Spleen (tissue), 11 donors: Measurements from ENCODE around the gene PCDHB8. TPM values are rescaled to one million over a fixed set of nuclear protein-coding genes. Genes with fewer than 3 reads are reported as not detected.
"Not testable (repeated sequence)": the region's sequence is repeated elsewhere in the genome, so short reads cannot be mapped to it uniquely, and the experiment has no call there.

Experiments
- DNase-seq: peaks from one replicate; pipeline ENCODE4 v3.0.0-alpha.2; 2020
- H3K27ac ChIP-seq, 8 donors: fragments of 200-600 bp; sonication (generic) in 7 of 8; 1 replicate in 4 of 8; 2 replicates in 4 of 8; pipeline versions ENCODE4 v1.5.0 to v1.8.0; 2016 to 2021; ENCODE audit warnings: inconsistent platforms in 4 of 8, mild to moderate bottlenecking in 4 of 8, moderate library complexity in 1 of 8
- H3K27me3 ChIP-seq, 7 donors: fragments of 200-600 bp; sonication (generic) in 6 of 7; replicated peaks in 1 of 7; 1 replicate in 4 of 7; 2 replicates in 3 of 7; pipeline versions ENCODE4 v1.5.0 to v1.8.0; 2016 to 2021; ENCODE audit warnings: inconsistent platforms in 3 of 7, mild to moderate bottlenecking in 1 of 7
- H3K36me3 ChIP-seq, 6 donors: fragments of 200-600 bp; sonication (generic) in 5 of 6; 1 replicate in 4 of 6; 2 replicates in 2 of 6; pipeline versions ENCODE4 v1.5.0 to v1.8.0; 2016 to 2021; ENCODE audit warnings: inconsistent platforms in 2 of 6
- H3K4me1 ChIP-seq, 6 donors: fragments of 200-600 bp; sonication (generic) in 5 of 6; 1 replicate in 3 of 6; 2 replicates in 3 of 6; pipeline versions ENCODE4 v1.5.0 to v1.8.0; 2016 to 2021; ENCODE audit warnings: inconsistent platforms in 3 of 6
- H3K4me3 ChIP-seq, 8 donors: fragments of 200-600 bp; sonication (generic) in 7 of 8; 1 replicate in 4 of 8; 2 replicates in 4 of 8; pipeline versions ENCODE4 v1.5.0 to v1.8.0; 2016 to 2021; ENCODE audit warnings: inconsistent platforms in 4 of 8, mild to moderate bottlenecking in 4 of 8, moderate library complexity in 2 of 8
- H3K9me3 ChIP-seq, 8 donors: fragments of 200-600 bp; sonication (generic) in 7 of 8; 1 replicate in 4 of 8; 2 replicates in 4 of 8; pipeline versions ENCODE4 v1.5.0 to v1.8.0; 2016 to 2021; ENCODE audit warnings: inconsistent platforms in 4 of 8
- POLR2A ChIP-seq, 3 donors: fragments of 450-650 bp; IDR thresholded peaks; one replicate each; pipeline ENCODE4 v1.5.1; 2017; ENCODE audit warnings: antibody characterized with exemption in 3 of 3, mild to moderate bottlenecking in 1 of 3
- POLR2AphosphoS5 ChIP-seq, 3 donors: sonication (generic); formaldehyde crosslinking; IDR thresholded peaks; one replicate each; pipeline ENCODE4 v1.5.1; 2017; ENCODE audit warnings: antibody characterized with exemption in 3 of 3
- WGBS, 5 donors: extraction: QIAGEN DNeasy Blood & Tissue Kit in 3 of 5; methylation state at CpG; one replicate each; pipeline versions ENCODE4 v1.1.5 to v1.1.7; 2013 to 2018; 5-methylcytosine and 5-hydroxymethylcytosine counted together
- intact Hi-C: fragments of 100-400 bp; cut with DNase I; formaldehyde crosslinking; loops from one replicate; pipeline ENCODE4 v1.15.0; 2023; ENCODE audit warnings: low total_unique reads
- polyA plus RNA-seq, 3 donors: library from polyadenylated mRNA; stranded (reverse); fragments of 200-250 nt; gene quantifications; one replicate each; pipeline ENCODE4 v1.2.1, GENCODE V29; 2013
- total RNA-seq, 7 donors: library from RNA; depleted of rRNA in 3 of 7; stranded (reverse); fragments of >200 nt in 3 of 7; fragmentation: NEBNext Ultra II Directional in 4 of 7; extraction: Animal tissue kit (Norgen Biotek cat#: 25700) in 4 of 7; gene quantifications; one replicate each; pipeline versions ENCODE4 v1.1.0 to v1.2.1, GENCODE V29; 2016 to 2021
- TF ChIP-seq, protein P1 (sequence below), 11 experiments: fragments of 200-600 bp in 7 of 11; fragments of 450-650 bp in 4 of 11; sonication (generic) in 4 of 11; IDR thresholded peaks in 8 of 11; conservative IDR thresholded peaks in 3 of 11; 1 replicate in 7 of 11; 2 replicates in 4 of 11; pipeline versions ENCODE4 v1.4.0 to v1.8.0; 2016 to 2021; ENCODE audit warnings: antibody characterized with exemption in 11 of 11, inconsistent platforms in 4 of 11, mild to moderate bottlenecking in 1 of 11
- donor health status: healthy with polysubstance abuse.
- donor health status: DM: no; HTN: no; CAD: no; lungs with moderate emphysema.
- donor health status: DM: no; HTN: no; CAD: no.
- donor health status: Bipolar disorder and iron deficiency.
- donor health status: healthy.
- donor health status: DM: no; HTN: no; CAD: no.
- donor health status: DM: yes; HTN: yes; CAD: no.

Gene PCDHB8
- total and polyA plus RNA-seq, 10 donors, result 0.03 to 1.8 (median 0.60) TPM; not detected in 2

DNA sequence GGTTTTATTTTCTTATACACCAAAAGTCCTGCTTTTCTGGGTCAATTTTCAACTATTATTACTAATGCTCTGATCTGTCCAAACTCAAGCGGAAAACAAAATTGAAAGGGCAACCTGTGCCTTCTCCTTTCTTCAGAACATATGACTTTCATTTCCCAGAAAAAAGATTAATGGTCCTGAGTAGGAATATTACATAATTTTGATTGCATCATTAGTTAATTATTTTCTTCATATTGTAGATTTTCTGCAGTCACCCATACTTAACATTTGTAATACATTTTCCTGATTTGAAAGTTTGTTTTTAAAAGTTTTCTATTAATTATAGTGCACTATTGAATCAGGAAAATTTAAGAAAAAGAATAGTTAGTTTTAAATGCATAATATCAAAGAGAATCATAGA is 1.7 kb upstream of the PCDHB8 start:
- intact Hi-C loops, result no loop called here
- Histone ChIP-seq H3K9me3 (peaks cover 0 to 76% (median 58%) of the 10 kb centered on the region in 8 donors), H3K4me3 (no peak overlapping the region), H3K27ac (no peak overlapping the region), H3K27me3 (peaks cover 0 to 77% (median 9%) of the 10 kb centered on the region in 7 donors), H3K36me3 (no peaks in the 10 kb centered on the region), H3K4me1 (no peaks in the 10 kb centered on the region)
- TF ChIP-seq, protein P1, sequence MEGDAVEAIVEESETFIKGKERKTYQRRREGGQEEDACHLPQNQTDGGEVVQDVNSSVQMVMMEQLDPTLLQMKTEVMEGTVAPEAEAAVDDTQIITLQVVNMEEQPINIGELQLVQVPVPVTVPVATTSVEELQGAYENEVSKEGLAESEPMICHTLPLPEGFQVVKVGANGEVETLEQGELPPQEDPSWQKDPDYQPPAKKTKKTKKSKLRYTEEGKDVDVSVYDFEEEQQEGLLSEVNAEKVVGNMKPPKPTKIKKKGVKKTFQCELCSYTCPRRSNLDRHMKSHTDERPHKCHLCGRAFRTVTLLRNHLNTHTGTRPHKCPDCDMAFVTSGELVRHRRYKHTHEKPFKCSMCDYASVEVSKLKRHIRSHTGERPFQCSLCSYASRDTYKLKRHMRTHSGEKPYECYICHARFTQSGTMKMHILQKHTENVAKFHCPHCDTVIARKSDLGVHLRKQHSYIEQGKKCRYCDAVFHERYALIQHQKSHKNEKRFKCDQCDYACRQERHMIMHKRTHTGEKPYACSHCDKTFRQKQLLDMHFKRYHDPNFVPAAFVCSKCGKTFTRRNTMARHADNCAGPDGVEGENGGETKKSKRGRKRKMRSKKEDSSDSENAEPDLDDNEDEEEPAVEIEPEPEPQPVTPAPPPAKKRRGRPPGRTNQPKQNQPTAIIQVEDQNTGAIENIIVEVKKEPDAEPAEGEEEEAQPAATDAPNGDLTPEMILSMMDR (IDR thresholded peaks at IDR 0.05 in 8 of 11, conservative IDR thresholded peaks at IDR 0.05 in 3 of 11), result no peak
- TF ChIP-seq POLR2A (IDR thresholded peaks at IDR 0.05), result no peak
- TF ChIP-seq POLR2AphosphoS5 (IDR thresholded peaks at IDR 0.05), result no peak
- 46 to 71% (median 63%) methylated on average over 1 of the region's 1 CpG for WGBS, 5 donors
- no peak for DNase-seq

DNA sequence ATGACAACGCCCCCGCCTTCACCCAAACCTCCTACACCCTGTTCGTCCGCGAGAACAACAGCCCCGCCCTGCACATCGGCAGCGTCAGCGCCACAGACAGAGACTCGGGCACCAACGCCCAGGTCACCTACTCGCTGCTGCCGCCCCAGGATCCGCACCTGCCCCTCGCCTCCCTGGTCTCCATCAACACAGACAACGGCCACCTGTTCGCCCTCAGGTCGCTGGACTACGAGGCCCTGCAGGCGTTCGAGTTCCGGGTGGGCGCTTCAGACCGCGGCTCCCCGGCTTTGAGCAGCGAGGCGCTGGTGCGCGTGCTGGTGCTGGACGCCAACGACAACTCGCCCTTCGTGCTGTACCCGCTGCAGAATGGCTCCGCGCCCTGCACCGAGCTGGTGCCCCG is 1.8 kb downstream of the PCDHB8 start:
- H3K4me1 ChIP-seq, H3K36me3 ChIP-seq, DNase-seq, intact Hi-C loops, H3K4me3 ChIP-seq, H3K27ac ChIP-seq: not testable (repeated sequence)
- Histone ChIP-seq H3K9me3 (peaks cover 0 to 77% (median 62%) of the 10 kb centered on the region in 8 donors), H3K27me3 (peaks cover 0 to 90% (median 11%) of the 10 kb centered on the region in 7 donors)
- 35 to 55% (median 50%) methylated on average over 25 to 35 of the region's 39 CpGs for whole genome bisulfite sequencing, 5 donors

DNA sequence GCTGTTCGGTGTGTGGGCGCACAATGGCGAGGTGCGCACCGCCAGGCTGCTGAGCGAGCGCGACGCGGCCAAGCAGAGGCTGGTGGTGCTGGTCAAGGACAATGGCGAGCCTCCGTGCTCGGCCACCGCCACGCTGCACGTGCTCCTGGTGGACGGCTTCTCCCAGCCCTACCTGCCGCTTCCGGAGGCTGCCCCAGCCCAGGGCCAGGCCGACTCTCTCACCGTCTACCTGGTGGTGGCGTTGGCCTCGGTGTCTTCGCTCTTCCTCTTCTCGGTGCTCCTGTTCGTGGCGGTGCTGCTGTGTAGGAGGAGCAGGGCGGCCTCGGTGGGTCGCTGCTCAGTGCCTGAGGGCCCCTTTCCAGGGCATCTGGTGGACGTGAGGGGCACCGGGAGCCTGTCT is 2.3 kb downstream of the PCDHB8 start:
- Histone ChIP-seq H3K9me3 (peaks cover 0 to 77% (median 62%) of the 10 kb centered on the region in 8 donors), H3K27me3 (peaks cover 0 to 90% (median 11%) of the 10 kb centered on the region in 7 donors)
- H3K4me1 ChIP-seq, intact Hi-C loops, DNase-seq, H3K4me3 ChIP-seq, H3K27ac ChIP-seq, H3K36me3 ChIP-seq: not testable (repeated sequence)
- WGBS, 5 donors, result 24 to 49% (median 44%) methylated on average over 8 to 32 of the region's 32 CpGs

DNA sequence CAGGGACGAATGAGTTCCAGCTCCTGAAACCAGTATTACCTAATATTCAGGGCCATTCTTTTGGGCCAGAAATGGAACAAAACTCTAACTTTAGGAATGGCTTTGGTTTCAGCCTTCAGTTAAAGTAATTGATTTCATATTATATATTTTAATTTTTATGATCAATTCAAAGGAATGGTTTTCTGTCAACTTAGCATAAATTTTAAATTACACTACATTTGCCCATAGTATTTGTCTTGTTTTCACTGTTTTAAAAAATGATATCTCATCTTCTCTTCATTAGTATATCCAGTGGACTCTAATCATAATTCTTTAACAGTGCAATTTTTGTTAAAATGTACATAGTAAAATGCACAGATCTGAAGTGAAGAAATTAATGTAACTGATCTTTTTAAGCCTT is 2.7 kb downstream of the PCDHB8 start:
- Histone ChIP-seq H3K4me3 (no peak overlapping the region), H3K27ac (no peak overlapping the region), H3K36me3 (no peaks in the 10 kb centered on the region), H3K4me1 (no peaks in the 10 kb centered on the region), H3K27me3 (peaks cover 0 to 90% (median 11%) of the 10 kb centered on the region in 7 donors), H3K9me3 (peaks cover 0 to 77% (median 60%) of the 10 kb centered on the region in 8 donors)
- TF ChIP-seq POLR2A (IDR thresholded peaks at IDR 0.05) (no peak), POLR2AphosphoS5 (IDR thresholded peaks at IDR 0.05) (no peak)
- TF ChIP-seq, protein P1 (IDR thresholded peaks at IDR 0.05 in 8 of 11, conservative IDR thresholded peaks at IDR 0.05 in 3 of 11), result no peak
- 36 to 80% (median 43%) methylated on average over 1 of the region's 1 CpG for WGBS, 5 donors
- DNase-seq, result no peak
- intact Hi-C loops, result no loop called here

DNA sequence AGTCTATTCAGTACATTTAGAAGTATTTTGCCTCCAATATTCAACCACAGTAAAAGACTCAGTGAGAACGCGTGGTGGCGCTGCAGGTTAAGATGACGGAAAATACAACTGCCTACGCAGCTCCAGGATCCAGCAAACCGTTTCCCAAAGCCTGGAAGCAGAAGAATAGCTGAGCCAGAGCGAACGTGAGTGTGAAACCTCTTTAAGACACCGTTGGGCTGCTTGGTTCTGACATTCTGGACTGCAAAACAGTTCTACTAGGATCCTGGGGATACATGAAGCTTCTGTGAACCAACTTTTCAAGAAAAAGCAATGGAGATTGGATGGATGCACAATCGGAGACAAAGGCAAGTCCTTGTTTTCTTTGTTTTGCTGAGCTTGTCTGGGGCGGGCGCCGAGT is 4.7 kb downstream of the PCDHB8 start, which contains the start of gene PCDHB16:
PCDHB16 (plus strand) TSS at position 140 of the 400 bp plus-strand sequence; CDS start at position 313, 173 bp downstream.
- no peak within 1 kb of the TSS for H3K27ac ChIP-seq
- H3K36me3 ChIP-seq, result no peaks in the 10 kb centered on the region
- no peak for TF ChIP-seq POLR2AphosphoS5 (IDR thresholded peaks at IDR 0.05)
- TF ChIP-seq, protein P1 (IDR thresholded peaks at IDR 0.05 in 8 of 11, conservative IDR thresholded peaks at IDR 0.05 in 3 of 11), result no peak
- TF ChIP-seq POLR2A (IDR thresholded peaks at IDR 0.05), result no peak
- DNase-seq, result no peak
- 16 to 19% (median 17%) methylated on average over 13 of the region's 13 CpGs for WGBS, 5 donors
- peaks cover 0 to 73% (median 55%) of the 10 kb centered on the region in 8 donors for H3K9me3 ChIP-seq
- H3K4me1 ChIP-seq, result no peaks in the 10 kb centered on the region
- peaks cover 0 to 82% (median 11%) of the 10 kb centered on the region in 7 donors for H3K27me3 ChIP-seq
- intact Hi-C loops, result no loop called here
- peak within 1 kb of the TSS in 3 of 8 donors; percentile 1 to 44 (median 26) for H3K4me3 ChIP-seq

DNA sequence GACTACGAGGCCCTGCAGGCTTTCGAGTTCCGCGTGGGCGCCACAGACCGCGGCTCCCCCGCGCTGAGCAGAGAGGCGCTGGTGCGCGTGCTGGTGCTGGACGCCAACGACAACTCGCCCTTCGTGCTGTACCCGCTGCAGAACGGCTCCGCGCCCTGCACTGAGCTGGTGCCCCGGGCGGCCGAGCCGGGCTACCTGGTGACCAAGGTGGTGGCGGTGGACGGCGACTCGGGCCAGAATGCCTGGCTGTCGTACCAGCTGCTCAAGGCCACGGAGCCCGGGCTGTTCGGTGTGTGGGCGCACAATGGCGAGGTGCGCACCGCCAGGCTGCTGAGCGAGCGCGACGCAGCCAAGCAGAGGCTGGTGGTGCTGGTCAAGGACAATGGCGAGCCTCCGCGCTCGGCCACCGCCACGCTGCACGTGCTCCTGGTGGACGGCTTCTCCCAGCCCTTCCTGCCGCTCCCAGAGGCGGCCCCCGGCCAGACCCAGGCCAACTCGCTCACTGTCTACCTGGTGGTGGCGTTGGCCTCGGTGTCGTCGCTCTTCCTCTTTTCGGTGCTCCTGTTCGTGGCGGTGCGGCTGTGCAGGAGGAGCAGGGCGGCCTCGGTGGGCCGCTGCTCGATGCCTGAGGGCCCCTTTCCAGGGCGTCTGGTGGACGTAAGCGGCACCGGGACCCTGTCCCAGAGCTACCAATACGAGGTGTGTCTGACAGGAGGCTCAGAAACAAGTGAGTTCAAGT is 6.7 kb downstream of the PCDHB8 start:
- H3K36me3 ChIP-seq, H3K4me1 ChIP-seq, intact Hi-C loops, DNase-seq, H3K4me3 ChIP-seq, H3K27ac ChIP-seq: not testable (repeated sequence)
- Histone ChIP-seq H3K27me3 (peaks cover 0 to 80% (median 8%) of the 10 kb centered on the region in 7 donors), H3K9me3 (peaks cover 0 to 73% (median 55%) of the 10 kb centered on the region in 8 donors)
- WGBS, 5 donors, result 24 to 46% (median 36%) methylated on average over 9 to 58 of the region's 69 CpGs
